Measurements from ENCODE around the gene KRTAP17-1. TPM values are rescaled to one million over a fixed set of nuclear protein-coding genes. Genes with fewer than 3 reads are reported as not detected.
"Not testable (repeated sequence)": the region's sequence is repeated elsewhere in the genome, so short reads cannot be mapped to it uniquely, and the experiment has no call there.

KRTAP17-1 gene
- total RNA-seq, 2 donors from 2014 or later, result not detected

DNA sequence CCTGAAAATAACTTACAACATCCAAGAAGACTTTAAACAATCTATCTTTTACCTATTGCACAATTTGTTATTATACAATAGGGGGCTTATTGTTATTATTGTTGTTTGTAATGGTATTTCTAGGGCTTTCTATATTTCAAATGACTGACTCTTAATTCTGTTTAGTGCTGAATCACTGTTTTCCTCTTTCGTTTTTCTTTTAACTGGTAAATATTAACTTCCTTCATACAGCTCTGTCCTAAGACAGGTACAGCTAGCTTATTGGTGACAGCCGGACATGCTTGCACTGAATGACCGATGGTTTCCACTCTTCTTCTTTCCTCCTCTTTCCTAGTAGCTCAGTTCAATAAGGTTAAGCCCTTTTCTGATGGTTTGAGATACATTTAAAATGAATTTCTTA lies 28.5 kb downstream of the KRTAP17-1 start:
- no peak for DNase-seq (ENCODE audit: low spot score)
- TF ChIP-seq POLR2A (IDR thresholded peaks at IDR 0.05) (no peak), POLR2AphosphoS5 (IDR thresholded peaks at IDR 0.05) (no peak)
- TF ChIP-seq, protein P1, sequence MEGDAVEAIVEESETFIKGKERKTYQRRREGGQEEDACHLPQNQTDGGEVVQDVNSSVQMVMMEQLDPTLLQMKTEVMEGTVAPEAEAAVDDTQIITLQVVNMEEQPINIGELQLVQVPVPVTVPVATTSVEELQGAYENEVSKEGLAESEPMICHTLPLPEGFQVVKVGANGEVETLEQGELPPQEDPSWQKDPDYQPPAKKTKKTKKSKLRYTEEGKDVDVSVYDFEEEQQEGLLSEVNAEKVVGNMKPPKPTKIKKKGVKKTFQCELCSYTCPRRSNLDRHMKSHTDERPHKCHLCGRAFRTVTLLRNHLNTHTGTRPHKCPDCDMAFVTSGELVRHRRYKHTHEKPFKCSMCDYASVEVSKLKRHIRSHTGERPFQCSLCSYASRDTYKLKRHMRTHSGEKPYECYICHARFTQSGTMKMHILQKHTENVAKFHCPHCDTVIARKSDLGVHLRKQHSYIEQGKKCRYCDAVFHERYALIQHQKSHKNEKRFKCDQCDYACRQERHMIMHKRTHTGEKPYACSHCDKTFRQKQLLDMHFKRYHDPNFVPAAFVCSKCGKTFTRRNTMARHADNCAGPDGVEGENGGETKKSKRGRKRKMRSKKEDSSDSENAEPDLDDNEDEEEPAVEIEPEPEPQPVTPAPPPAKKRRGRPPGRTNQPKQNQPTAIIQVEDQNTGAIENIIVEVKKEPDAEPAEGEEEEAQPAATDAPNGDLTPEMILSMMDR (IDR thresholded peaks at IDR 0.05), result no peak
- intact Hi-C loops (cut with DNase I), result no loop called here
- no peaks in the 10 kb centered on the region for H3K36me3 ChIP-seq
- H3K4me3 ChIP-seq, result no peak overlapping the region
- H3K4me1 ChIP-seq (replicated peaks), result no peaks in the 10 kb centered on the region
- WGBS, result 83% methylated on average over 3 of the region's 3 CpGs
- no peaks in the 10 kb centered on the region for H3K27me3 ChIP-seq (replicated peaks; ENCODE audit: insufficient read depth)
- H3K27ac ChIP-seq, result no peak overlapping the region
- H3K9me3 ChIP-seq, result no peaks in the 10 kb centered on the region

DNA sequence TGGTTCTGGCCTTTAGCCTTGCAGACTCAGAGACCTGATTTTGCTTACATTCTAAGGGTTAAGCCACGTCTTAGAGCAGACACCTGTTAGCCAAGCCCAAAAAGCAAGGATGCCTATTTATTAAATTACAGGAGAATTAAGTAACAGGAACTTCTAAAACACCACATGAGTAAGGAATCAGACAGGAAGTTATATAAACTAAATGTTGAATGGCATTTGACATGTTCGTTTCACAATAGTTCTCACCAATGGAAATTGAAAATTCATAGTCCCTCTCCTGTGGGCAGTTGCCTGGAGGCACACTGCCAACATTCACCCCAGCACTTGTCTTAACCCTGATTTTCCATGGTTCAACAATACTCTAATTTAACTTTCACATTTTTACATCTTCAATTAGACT lies 31.0 kb downstream of the KRTAP17-1 start:
- Histone ChIP-seq H3K36me3 (no peaks in the 10 kb centered on the region), H3K27ac (no peak overlapping the region), H3K27me3 (replicated peaks; ENCODE audit: insufficient read depth) (no peaks in the 10 kb centered on the region), H3K9me3 (no peaks in the 10 kb centered on the region), H3K4me3 (no peak overlapping the region), H3K4me1 (replicated peaks) (no peaks in the 10 kb centered on the region)
- WGBS, result 67% methylated on average over 2 of the region's 2 CpGs
- DNase-seq (ENCODE audit: low spot score), result no peak
- TF ChIP-seq POLR2A (IDR thresholded peaks at IDR 0.05), result no peak
- TF ChIP-seq, protein P1 (IDR thresholded peaks at IDR 0.05), result no peak
- TF ChIP-seq POLR2AphosphoS5 (IDR thresholded peaks at IDR 0.05), result no peak
- intact Hi-C loops (cut with DNase I), result no loop called here

DNA sequence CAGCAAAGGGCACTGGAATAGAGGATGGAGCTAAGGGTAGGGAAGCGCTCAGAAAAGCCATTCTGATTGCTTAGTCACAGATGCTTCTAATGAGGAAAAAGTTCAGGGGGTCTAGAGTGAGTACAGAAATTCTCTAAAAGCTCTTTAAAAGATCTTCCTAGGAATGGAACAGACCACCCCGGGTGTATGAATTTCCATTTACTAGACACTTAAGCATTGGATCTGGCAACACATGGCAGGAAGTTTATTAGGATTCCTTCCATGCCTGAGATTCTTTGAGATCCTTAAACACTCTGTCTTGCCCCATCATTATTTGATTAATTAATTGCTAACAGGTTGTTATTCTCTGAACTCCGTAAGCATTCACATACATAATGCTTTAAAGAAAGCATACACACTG lies 31.5 kb downstream of the KRTAP17-1 start:
- Histone ChIP-seq H3K9me3 (no peaks in the 10 kb centered on the region), H3K27ac (no peak overlapping the region), H3K36me3 (no peaks in the 10 kb centered on the region), H3K4me3 (no peak overlapping the region), H3K4me1 (replicated peaks) (no peaks in the 10 kb centered on the region), H3K27me3 (replicated peaks; ENCODE audit: insufficient read depth) (no peaks in the 10 kb centered on the region)
- intact Hi-C loops (cut with DNase I), result no loop called here
- no peak for DNase-seq (ENCODE audit: low spot score)
- TF ChIP-seq POLR2AphosphoS5 (IDR thresholded peaks at IDR 0.05) (no peak), POLR2A (IDR thresholded peaks at IDR 0.05) (no peak)
- TF ChIP-seq, protein P1 (IDR thresholded peaks at IDR 0.05), result no peak
- 47% methylated on average over 3 of the region's 3 CpGs for WGBS

DNA sequence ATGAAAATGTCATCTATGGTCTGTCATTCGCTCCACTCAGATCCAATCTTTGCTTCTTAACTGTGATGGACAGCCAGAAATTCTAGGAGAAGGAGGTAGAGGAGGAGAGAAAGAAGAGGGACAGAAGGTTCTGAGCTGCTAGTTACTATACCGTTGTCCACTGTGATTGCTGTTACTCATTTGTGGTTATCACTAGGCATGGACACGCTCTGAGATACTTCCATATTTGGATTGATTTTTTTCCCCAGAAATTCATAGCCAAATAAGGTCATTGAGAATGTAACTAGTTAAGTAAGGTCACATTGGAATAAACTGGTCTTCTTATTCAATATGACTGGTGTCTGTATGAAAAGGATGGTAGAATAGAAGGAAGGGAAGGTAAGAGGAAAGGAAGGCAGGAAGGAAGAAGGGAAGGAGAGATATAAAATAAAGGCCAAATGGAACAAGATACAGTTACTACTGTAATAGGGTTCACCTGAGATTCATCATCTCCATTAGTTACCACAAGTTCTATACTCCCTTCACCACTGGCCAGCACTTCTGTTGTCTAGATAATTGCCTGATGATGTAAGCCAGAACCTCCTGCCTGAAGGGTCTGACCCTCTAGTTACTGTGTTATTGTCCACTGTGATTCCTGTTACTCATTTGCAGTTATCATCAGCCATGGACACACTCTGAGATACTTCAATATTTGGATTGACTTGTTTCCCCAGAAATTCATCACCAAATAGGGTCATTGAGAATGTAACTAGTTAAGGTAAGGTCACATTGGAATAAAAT lies 37.1 kb downstream of the KRTAP17-1 start:
- TF ChIP-seq, protein P1 (IDR thresholded peaks at IDR 0.05), result no peak
- TF ChIP-seq POLR2AphosphoS5 (IDR thresholded peaks at IDR 0.05) (no peak), POLR2A (IDR thresholded peaks at IDR 0.05) (no peak)
- DNase-seq (ENCODE audit: low spot score), result no peak
- no peaks in the 10 kb centered on the region for H3K9me3 ChIP-seq

DNA sequence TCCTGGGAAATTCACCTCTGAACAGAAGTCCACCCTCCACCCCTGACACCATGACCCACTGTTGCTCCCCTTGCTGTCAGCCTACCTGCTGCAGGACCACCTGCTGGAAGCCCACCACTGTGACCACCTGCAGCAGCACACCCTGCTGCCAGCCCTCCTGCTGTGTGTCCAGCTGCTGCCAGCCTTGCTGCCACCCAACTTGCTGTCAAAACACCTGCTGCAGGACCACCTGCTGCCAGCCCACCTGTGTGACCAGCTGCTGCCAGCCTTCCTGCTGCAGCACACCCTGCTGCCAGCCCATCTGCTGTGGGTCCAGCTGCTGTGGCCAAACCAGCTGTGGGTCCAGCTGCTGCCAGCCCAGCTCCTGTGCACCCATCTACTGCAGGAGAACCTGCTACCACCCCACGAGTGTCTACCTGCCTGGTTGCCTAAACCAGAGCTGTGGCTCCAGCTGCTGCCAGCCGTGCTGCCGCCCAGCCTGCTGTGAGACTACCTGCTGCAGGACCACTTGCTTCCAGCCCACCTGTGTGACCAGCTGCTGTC lies 39.8 kb downstream of the KRTAP17-1 start, which contains the start of gene KRTAP9-7:
TSS of gene KRTAP9-7 (plus strand) at position 51 of the 543 bp plus-strand sequence. CDS start at position 51, 0 bp downstream.
- H3K27me3 ChIP-seq (replicated peaks; ENCODE audit: insufficient read depth); H3K36me3 ChIP-seq; H3K4me3 ChIP-seq; H3K27ac ChIP-seq; H3K9me3 ChIP-seq; intact Hi-C loops (cut with DNase I); H3K4me1 ChIP-seq (replicated peaks); DNase-seq (ENCODE audit: low spot score): not testable (repeated sequence)
- WGBS, result 73% methylated on average over 3 of the region's 3 CpGs

More for the DNA sequence above, 37.1 kb downstream of the KRTAP17-1 start:
- Histone ChIP-seq H3K4me1 (replicated peaks) (no peaks in the 10 kb centered on the region), H3K36me3 (no peaks in the 10 kb centered on the region), H3K4me3 (no peak overlapping the region), H3K27ac (no peak overlapping the region), H3K27me3 (replicated peaks; ENCODE audit: insufficient read depth) (no peaks in the 10 kb centered on the region)
- intact Hi-C loops (cut with DNase I), result no loop called here
- WGBS, result 90% methylated on average over 3 of the region's 3 CpGs

All from prostate gland (tissue), 2 donors.